Measurements from ENCODE around the gene MEOX2.

- TF ChIP-seq CTCF (IDR thresholded peaks at IDR 0.05; ENCODE audit: insufficient read depth, low read length), result no peak
- no peak for TF ChIP-seq REST (IDR thresholded peaks at IDR 0.05; ENCODE audit: insufficient replicate concordance, low read depth)
- no peak for TF ChIP-seq POLR2AphosphoS5 (IDR thresholded peaks at IDR 0.05; ENCODE audit: low read depth)
Measured at GRCh38 chr7:15594461-15594860, 92.0 kb downstream of the MEOX2 start.
